Measurements from ENCODE around the gene TMEM271.
"Not testable (repeated sequence)": the region's sequence is repeated elsewhere in the genome, so short reads cannot be mapped to it uniquely, and the experiment has no call there.

The TMEM271 gene

DNA sequence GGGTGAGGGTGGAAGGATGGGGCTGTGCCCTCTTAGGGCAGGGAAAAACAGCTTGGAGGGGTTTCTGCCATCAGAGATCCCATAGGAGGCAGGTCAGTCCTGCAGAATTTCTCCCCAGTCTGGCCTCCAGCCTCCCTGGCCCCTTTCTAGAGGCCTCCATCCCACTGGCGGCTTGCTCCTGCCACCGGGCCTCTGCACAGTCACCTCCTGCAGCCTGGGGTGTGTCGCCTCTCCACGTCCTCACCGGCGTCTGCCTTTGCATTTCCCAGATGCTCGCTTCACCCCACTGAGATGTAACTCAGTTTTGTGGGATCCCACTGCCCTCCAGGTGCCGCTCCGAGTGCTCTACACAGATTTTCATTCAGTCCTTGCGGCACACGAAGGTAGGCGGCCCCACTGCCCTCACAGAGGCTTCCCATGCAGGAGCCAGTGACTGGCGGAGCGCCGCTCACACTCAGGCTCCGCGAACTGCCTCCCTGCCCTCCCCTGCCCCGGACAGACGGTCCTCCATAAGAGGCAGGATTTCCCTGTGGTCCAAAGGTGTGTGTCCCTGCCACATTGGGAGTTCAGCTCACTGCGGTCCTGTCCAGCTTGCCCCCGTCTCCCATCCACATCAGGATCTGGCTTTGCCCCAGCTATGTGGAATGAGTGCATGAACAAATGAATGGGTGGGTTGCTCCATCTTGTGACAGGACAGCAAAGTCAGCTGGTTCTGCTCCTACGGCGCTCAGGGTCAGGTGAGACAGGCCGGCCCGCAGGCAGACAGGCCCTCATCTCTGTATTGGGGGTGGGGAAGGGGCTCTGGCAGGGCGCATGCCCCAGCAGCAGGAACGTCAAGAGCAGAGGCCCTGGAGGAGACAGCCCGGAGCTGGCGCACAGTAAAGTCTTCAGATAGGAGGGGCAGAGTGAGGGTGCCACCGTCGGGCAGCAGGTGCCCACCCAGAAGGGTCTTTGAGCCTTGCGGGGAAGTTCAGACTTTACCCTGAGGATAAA, 2.7 kb upstream of the TMEM271 start:
- DNase-seq = no peak

DNA sequence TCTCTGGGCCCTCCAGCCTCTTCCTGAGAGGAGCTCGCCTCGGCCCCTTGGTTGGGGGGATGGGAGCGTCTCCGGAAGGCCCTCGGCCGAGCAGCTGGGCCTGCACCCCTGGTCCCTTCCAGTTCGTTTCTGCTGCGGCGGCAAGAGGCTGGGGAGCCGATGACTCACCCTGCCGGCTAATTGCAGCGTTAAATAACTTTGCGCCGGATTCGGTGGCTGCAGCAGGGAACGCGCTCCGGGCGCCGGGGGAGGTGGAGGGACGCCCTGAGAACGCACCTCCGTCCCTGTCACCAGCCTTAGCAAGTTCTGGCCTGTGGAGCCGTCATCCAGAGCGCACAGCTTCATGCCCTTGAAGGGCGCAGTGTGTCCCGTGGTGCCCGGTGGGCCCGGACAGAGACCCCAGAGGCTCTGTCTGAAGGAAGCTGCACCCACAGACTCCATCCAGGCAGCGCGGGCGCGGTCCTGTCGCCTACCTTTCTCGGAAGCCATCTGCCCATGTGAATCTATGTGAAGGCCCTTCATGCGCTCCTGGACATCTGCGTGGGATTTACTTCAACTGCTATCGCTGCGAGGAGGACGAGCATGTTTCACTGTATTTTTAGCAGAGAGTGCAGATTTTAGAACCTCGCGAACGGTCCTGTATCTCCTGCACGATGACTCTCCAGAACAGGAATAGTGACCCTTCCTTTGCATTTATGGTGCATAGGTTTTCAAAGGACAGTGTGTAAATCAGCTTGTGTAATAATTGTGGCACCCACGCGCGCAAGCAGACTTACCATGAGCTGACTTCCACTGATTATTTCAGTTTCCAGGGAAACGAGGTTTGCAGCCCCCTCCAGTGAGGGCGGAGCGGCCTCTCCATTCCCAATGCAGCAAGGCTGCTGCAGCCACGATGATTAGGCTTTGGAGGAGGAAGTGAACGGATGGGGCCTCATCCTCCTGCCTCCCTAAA, 1.7 kb upstream of the TMEM271 start:
- peak; percentile 35 to 58 for DNase-seq

DNA sequence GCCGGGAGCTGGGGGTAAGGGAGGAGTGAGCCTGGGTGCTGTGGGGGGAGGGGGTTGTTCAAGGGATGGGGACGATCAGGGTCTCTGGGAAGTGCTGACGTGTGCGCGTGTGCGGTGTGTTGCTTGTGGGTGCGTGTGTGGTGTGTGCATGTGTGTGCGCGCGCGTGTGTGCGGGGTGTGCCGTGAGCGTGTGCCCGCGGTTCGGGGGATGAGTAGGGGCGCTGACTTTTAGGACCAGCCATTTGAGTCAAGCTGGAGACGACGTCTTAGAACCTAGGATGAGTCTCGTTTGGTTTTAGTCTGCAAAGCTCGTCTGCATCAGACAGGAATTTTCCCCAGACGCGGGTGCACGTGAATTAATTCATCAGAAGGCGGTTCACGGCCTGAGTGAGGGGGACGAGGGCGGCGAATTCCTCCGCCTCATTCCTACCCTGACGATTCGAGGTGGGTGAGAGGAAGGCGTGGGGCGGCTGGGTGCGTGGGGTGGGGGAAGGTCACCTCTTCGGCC, 950 bp upstream of the TMEM271 start:
- DNase-seq = peak in 1 of 2 experiments; percentile 24

DNA sequence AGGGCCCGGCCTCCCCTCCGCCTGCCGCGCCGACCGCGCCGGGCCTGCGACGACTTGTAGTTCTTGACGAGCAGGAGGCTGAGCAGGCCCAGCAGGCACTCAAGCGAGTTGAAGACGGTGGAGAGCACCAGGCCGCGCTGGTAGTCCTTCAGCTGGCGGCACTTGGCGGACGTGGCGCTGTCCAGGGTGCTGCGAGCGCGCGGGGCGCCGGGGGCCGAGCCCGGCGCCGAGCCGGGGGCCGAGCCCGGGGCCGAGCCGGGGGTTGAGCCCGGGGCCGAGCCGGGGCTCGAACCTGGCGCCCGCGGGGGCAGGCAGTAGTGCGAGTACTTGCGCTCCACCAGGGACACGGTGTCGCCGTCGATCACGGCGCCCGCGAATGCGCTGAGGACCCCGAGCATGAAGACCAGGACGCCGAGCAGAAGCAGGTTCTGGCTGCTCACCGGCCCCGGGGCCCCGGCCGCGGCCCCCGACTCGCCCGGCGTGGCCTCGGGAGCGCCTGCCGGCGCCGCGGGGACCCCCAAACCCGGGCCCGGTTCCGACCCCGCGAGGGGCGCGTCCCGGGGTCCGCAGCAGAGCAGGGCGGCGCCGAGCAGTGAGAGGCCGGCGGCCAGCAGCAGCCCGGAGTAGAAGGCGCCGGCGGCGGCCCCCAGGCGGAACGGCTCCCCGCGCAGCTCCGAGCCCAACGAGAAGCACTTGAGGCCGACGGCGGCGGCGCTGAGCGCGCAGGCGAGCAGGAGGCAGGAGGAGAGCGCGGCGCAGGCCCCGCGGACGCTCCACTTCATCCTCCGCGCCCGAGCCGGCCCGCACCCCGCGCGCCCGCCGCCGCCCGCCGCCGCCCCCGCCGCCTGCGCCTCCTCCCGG, 584 bp downstream of the TMEM271 start:
- peak; percentile 24 to 41 for DNase-seq

DNA sequence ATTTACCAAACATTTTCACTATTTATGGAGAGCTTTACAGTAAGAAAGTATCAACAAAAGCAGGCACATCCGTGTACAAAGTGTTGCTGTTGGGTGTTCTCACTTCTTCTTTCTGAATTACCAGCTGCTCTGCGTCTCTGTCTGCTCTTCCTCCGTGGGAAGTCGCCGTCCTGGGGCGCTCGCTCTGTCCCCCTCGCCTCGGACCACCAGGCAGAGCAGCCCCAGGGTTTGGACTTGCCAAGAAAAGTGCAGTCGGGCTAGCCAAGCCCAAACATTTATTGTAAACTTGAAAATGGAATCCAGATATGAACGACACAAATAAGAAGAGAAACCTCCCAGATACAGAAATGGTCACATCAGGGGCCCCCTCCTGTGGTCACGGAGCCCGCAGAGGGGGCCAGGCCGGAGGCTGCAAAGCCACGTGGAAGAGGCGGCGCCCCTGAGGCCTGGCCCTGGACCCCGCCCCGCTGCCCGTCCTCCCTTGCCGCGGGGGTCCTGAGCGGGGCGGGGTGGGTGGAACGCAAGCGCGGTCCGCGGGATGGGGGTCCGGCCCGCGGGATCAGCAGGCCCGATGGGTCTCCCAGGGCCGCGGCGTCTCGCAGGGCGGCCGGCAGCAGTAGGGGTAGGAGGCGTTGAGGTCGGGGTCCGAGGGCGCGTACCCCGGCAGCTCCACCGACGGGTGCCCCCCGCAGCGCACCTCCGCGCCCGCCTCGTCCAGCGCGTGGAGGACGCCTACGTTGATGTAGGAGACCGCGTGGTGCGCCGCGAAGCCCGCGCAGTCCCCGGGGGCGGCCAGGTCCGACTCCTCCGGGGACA, 1.5 kb downstream of the TMEM271 start:
- no peak for DNase-seq

DNA sequence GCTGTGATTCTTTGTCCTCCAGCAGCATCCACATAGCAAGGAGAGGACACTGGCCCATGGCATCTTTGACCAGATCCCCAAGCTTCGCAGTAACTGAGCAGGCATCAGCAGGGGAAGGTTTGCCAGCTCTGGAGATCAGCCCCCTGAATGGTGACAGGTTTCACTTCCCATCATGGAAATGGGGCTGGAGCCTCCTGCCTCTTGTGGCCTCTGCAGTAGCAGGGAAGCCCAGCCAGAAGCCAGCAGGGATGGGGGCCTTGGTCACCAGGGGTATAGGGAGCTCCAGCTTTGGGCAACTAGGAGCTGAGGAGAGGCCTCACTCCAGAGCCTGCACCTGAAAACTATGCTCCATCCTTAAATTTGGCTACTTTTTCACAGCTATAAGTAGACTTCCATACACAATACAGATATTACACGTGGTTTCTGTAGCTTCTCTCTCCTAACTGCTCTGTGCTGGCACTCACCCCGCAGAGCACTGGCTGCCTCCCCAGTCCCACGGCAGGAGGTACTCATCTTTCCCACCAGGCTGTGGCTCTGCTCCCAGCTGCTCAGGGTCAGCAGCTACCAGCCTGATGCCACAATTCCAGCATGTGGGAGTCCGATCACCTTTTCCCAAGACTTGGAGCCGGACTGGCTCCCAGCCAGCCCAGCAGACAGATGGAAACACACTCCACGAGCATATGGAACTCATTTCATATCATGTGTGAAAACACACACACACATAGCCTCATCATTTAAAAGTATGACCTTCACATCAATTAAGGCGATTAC, 2.8 kb downstream of the TMEM271 start:
- DNase-seq = no peak

DNA sequence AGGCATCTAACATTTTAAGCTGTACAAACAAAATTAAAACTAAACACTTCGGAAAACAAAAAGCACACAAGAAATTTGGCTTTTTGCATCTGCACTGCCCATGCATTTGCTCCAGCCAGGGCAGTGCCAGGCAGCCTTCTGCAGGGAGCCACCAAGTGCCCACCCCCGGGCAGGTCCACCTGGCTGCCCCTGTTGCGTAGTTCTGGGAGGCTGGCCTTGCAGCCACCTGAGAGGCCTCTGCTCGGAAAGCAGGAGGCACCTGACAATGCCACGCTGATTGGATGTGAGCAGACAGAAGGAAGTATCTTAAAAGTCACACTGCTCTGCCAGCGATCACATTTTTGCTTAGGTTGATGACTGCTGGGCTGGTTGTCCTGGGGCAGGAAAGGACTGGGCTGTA, 3.5 kb downstream of the TMEM271 start:
- DNase-seq = no peak

DNA sequence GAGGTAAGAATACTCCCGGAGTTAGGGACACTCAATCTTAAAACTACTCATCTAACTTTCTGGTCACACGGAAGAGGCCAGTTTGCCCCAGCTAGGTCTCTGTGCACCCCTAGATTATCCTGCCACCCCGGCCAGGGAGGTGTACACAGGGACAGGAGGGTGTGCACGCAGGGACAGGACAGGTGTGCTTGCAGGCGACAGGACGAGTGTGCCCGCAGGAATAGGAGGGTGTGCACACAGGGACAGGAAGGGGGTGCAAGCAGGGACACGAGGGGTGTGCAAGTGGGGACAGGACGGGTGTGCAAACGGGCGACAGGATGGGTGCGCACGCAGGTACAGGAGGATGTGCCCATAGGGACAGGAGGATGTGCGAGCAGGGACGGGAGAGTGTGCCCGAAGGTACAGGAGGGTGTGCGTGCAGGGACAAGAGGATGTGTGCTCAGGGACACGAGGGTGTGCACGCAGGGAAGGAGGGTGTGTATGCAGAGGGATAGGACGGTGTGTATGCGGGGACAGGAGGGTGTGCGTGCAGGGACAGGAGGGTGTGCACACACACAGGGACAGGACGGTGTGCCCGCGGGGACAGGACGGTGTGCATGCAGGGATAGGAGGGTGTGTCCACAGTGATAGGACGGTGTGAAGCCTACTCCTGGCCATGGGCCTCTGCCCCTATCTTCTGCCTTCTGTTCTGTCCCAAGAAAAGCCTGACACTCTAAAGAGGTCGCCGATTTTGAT, 4.1 kb downstream of the TMEM271 start:
- DNase-seq = no peak

DNA sequence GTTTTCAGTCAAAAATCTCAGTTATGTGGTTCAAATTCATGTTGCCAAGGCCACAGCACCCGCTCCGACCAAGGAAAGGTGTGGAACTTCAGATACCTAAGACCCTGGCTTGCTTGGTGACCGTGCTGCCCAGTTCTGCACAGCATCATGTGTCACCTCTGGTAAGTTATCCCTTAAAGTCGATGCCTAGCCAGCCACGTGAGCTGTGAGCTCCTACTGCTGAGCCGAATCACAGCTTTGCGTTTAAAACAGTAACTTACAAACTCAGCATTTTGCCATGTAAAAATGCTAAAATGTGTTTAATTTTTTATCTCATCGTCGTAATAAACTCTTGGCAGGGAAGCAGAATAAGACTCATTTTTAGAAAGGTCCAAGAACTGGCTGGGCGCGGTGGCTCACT, 5.3 kb downstream of the TMEM271 start:
- no peak for DNase-seq

DNA sequence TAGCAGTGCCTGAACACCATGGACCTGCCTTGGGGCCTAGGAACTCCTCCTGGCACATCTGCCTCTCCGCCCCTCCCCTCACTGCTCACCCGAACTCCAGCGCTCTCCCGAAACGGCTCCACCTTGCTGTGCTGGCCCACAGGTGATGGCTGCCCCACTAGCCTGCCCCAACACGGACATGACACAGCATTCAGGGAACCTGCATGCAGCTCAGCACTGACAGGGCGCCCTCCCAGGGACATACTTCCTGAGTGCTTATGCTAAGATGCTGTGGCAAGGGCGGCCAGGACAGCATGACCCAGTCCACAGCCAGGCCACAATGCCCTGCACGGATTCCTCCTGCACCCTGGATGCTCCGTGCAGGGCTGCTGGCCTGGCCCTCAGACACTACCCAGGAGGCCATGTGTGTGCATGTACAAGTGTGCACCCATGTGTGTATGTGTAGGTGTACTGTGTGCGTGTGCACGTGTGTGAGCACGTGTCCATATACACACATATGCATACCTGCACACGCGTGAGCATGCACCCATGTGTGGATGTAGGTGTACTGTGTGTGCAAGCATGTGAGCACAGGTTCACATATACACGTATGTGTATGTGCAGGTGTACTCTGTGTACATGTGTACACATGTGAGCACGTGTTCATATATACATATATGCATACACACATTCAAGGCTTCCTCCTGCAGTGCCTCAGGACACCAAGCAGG, 6.0 kb downstream of the TMEM271 start:
- DNase-seq = no peak

DNA sequence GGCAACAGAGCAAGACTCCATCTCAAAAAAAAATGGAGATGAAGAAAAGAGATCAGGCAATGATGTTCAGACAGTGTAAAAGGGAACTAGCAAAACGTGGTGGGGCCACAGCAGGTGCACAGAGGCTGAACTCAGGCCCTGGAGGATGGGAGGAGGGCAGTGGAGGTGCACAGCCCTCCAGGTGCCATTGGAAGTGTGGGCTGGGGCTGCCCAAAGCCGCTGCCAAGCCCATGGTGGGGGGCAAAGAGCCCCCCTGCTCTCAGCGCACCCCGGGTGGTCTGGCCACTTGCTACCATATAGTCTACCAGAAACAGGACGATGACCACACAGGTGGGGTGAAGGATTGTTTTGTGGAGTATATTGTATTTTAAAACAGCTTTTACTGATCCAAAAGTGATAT, 7.1 kb downstream of the TMEM271 start:
- no peak for DNase-seq

DNA sequence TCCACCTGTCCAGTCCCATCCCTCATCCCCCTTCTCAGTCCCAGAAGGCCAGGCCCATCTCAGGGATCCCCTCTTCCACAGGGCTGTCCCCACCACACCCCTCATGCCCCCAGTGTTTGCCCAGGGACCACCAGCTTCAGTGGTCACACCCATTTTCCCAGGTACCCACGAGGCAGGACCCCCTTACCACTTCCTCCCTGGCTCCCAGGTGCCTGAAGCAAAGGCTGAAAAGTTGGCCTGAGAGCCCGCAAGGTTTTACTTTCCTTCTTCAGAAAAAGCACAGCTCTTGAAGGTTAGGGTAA, 7.8 kb downstream of the TMEM271 start:
- DNase-seq = no peak

DNA sequence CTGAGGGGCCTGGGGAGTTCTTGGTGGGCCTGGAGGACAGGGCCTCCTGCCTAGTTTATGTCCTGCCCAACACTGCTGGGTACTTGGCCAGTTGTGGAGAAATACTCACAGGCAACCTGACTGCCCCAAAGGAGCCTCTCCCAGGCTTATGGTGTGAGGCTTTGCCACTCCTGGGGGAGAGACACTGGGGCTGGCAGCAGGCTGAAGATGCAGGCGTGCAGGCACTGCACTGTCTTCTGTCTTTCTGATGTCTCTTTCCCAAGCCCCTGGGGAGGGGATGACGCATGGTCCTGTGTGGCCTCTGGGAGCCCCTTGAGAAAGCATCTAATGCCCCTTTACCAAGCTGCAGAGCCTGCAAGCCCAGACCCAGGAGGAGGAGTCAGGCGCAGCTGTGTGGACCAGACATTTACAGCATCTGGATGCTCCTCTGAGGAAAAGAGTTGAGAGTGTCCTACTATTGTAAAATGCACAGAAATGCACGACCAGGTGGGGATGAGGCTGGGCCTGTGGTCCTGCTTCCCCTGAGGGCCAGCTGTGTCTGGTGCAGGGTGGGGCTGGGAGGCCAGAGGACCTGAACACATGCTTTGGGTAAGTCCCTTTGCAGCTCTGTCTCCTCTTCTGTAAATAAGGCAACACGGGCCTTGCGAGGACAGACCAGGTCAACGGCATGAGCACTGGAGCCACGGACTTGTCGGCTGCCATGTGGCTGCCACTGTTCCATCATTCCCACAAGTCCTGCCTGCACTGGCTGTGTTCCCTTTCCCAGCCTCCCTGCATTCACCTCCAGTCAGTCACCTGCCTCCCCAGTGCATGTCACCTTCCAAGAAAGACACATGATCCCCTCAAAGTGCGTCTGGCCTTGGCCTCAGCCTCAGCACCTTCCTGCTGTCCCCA, 8.4 kb downstream of the TMEM271 start:
- no peak for DNase-seq

DNA sequence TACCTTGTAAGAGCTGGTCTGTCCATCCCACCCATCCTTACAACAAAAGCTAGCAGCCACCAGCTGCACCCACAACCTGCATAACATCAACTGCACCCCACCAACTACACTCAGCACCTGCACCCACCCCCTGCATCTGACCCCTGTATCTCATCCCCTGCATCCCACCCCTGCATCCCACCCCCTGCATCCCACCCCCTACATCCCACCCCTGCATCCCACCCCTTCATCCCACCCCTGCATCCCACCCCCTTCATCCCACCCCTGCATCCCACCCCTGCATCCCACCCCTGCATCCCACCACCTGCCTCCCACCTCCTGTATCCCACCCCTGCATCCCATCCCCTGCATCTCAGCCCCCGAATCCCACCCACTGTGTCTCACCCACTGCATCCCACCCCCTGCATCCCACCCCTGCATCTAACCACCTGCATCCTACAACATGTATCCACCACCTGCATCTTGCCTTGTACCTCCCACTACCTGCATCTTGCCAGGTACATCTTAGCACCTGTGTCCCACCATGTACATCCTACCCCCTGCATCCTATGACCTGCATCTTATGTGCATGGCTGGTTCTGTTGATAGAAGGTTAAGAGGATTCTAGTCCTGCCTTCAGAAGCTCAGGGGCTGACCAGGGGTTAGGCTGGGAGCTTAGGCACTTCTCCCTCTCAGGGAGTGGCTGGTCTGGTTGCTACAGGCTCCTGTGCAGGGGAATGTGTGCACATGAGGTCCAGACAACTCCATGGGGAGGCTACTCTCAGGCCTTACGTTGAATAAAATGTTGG, 9.4 kb downstream of the TMEM271 start:
- no peak for DNase-seq

DNA sequence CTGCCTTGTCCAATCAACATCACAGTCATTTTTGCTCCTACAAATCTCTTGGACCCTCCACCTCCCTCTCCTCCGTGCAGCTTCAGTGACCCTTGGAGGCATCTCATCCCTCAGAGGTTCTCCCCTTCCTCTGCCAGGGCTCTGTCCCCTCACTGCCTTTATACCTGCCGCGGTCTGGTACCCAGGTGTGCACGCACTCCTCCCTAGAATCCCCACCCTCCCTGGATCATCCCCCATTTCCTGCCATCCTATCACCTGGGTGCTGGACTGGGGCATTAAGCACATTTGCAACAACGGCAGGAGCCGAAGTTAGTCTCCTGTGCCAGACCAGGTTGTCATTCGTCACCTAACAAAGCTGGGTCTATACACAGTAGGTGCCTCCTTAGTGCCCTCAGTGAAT, 10.1 kb downstream of the TMEM271 start:
- no peak for DNase-seq

DNA sequence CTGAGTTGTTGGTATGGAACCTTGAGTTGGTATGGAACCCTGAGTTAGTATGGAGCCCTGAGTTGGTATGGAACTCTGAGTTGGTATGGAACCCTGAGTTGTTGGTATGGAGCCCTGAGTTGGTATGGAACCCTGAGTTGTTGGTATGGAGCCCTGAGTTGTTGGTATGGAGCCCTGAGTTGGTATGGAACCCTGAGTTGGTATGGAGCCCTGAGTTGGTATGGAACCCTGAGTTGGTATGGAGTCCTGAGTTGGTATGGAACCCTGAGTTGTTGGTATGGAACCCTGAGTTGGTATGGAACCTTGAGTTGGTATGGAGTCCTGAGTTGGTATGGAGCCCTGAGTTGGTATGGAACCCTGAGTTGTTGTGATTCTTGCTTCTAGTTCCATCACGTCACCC, 10.5 kb downstream of the TMEM271 start:
- DNase-seq = not testable (repeated sequence)

DNA sequence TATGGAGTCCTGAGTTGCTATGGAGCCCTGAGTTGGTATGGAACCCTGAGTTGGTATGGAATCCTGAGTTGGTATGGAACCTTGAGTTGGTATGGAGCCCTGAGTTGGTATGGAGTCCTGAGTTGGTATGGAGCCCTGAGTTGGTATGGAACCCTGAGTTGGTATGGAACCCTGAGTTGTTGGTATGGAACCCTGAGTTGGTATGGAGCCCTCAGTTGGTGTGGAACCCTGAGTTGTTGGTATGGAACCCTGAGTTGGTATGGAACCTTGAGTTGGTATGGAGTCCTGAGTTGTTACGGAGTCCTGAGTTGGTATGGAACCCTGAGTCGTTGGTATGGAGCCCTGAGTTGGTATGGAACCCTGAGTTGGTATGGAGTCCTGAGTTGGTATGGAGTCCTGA, 13.6 kb downstream of the TMEM271 start:
- DNase-seq = not testable (repeated sequence)

DNA sequence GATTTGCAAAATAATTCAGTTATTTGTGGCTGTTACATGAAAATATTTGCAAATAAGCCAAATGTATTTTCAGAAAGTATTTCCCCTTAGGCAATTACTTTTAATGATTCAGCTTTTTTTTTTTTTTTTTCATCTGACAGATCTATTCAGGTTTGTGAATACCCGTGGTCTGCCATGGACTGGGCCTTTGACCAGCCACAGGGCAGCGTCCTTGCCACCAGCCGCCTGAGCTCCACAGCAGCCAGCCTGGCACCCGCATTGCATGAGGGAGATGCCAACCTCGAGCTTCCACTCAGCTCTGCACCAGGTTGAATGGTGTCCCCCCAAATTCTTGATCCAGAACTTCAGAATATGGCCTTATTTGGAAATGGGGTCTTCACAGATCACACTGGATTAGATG, 14.7 kb downstream of the TMEM271 start:
- DNase-seq = no peak

Data from activated T-cell treated with anti-CD3 and anti-CD28 coated beads, Interleukin-2, amount 50 U/mL, for 48 hours (primary cell).